CD4-positive, alpha-beta T cell treated with Interleukin-10 for 1 hour (primary cell): Measurements from ENCODE around the gene RASSF5.
"Not testable (repeated sequence)": the region's sequence is repeated elsewhere in the genome, so short reads cannot be mapped to it uniquely, and the experiment has no call there.

Experiments used
- DNase-seq: peaks from one replicate; pipeline ENCODE4 v3.0.0-alpha.2; 2020

Gene RASSF5

DNA sequence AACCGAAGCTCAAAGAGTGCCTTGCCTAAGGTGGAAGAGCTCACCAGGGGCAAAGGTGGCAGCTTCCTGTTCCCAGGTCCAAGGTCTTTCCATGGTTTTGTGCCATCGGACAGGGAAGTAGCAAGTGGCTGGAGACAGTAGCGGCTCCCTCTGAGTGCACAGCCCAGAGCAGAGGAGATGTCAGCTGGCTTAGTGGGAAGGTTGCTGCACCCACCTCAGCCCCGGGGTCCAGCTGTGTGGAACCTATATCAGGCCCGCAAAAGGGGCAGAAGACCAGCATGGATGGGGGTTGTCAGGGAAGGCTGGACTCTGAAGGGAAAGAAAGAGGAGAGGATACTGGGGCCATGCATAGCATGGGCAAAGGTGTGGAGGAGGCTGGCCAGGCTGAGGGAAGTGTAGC, 30.2 kb upstream of the RASSF5 start:
- DNase-seq, result no peak

- no peak for DNase-seq
These were observed 29.6 kb upstream of the RASSF5 start for GRCh38 chr1:206477581-206478380.

DNA sequence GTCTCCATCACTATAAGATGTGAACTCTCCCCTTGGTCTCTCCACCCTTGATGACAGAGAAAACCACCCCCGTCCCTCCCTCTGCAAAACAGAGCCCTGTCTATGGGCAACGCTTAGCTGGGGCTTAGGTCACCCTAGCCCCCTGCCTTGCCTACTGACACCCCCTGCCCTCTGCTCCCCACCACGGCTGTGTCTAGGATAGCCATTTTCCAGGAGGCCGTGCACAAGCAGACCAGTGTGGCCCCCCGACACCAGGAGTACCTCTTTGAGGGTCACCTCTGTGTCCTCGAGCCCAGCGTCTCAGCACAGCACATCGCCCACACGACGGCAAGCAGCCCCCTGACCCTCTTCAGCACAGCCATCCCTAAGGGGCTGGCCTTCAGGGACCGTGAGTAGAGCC, 28.6 kb upstream of the RASSF5 start:
- no peak for DNase-seq

DNA sequence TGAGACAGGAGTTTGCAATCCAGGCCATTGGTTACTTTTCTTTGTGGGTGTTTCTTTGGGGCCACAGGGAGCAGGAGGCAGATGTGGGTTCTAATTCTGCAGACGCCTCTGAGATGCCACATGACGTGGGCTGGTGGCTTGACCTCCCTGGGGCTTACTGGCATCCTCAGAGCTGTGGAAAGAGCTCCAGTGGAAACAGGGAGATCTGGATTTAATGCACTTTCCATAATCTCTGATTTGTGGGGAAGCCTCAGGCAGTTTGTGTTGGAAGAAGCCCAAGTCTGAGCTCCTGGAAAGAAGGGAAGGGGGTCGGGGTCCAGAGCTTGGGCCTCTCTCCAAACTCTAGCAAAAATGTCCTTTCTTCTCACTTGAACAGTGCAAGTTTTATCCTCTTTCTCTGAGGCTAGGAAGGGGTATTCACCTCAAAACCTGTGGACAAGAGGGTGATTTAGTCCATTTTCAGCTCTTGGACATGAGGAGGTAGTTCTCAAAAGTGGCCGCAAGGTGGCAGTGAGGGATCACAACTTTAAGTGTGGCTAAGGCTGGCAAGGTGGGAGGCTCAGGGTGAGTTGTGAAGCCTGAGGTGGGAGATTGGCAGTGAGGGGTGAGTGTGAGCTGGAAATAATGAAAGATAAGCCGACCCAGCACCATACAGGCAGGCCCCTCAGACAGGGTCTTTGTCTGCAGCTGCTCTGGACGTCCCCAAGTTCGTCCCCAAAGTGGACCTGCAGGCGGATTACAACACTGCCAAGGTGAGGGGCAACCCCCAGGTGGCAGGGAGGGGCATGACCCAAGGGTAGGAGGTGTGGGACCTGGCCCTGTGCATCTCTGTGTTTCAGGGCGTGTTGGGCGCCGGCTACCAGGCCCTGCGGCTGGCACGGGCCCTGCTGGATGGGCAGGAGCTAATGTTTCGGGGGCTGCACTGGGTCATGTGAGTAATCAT, 27.9 kb upstream of the RASSF5 start:
- DNase-seq, result peak; percentile 71

GRCh38 chr1:206480211-206480610, 27.1 kb upstream of the RASSF5 start:
- no peak for DNase-seq

DNA sequence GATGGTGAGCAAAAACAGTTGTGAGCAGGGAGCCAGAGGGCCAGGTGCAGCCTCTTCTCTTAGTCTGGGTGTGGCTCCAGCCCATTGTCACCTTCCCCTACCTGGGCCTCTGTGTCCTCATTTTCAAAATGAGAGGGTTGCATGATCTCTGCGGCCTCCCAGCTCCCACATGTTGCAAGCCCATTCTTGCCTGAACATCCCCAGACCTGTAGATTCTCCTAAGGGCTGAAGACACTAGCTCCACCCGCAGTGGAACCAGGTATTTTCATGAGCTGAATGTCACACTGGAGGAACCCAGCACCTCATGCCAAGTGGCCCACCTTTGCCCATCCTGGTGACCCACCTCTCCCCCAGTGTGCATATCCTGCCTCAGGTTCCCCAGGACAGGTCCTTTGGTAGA, 24.7 kb upstream of the RASSF5 start:
- DNase-seq, result no peak

GRCh38 chr1:206483864-206484263, 23.5 kb upstream of the RASSF5 start:
- not testable (repeated sequence) for DNase-seq

GRCh38 chr1:206484901-206485300, 22.4 kb upstream of the RASSF5 start:
- no peak for DNase-seq

DNA sequence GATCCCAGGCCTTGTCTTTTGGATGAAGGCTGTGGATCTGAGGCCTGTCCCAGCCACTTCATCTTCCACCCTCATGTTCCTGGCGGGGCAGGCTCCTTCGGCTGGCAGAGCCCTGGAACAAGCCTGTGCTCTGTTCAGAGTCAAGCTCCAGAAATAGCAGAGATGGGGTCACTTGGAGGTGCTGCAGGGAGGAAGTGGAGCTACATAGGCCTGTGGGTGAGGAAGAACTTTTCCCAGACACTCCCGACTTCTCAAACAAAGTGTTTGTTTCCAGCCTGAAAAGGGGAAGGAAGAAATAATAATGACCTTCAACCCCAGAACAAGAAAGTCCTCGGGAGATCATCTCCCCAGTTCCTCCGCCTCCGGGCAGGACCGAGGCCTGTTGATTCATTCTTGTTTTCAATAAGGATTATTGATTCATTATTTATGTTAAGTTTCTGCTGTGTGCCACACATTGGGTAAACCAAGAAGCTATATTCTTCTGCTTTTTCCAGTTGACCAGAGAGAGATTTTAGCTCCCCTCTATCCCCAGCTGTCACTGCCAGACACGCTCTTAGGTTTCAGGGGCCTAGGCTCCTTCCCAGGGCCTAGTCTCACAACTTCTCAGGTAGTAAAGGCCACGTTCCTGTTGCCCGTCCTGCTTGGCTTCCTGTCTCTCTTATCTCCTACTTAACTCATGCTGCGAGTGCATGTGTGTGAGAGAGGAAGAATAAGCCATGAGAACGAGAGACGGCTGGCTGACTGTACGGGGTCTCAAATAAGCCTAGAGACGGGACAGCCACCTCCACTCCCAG, 20.1 kb upstream of the RASSF5 start:
- no peak for DNase-seq

DNA sequence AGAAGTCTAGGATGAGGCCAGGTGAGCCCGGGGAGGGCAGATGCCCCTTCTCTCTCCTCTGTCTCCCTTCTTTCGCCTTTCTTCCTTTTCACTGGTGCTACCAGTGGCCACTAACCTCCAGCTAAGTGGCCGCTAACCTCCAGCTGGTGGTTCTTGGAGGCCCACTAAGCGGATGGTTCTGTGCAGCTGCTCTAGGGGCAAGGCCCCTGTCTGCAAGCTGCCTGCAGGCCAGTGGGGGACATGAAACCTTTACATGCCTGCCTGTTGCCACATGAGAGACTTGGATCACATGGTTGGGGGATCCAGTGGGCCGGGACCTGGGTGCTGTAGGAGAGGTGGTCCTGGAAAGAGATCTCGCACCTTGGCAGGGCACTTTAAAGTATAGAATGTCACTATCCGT, 19.4 kb upstream of the RASSF5 start:
- DNase-seq, result no peak

DNA sequence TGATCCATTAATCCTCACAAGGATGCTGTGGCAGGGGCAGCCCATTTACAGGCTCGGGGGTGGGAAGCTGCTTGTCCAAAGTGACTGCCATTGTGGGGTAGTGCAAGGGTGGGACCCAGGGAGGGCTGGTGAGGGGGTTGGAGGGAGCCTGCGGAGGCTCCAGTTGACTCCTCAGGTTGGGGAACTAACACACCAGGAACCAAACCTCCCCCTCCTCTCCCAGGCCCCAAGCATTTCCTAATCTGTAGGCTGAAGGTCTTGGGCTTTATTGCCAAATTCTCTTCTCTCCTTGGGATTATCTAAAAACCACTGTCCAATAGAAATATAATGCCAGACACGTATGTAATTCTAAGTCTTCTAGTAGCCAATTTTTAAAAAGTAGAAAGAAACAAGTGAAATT, 18.9 kb upstream of the RASSF5 start:
- DNase-seq, result no peak

- peak; percentile 69 for DNase-seq
These were observed 17.2 kb upstream of the RASSF5 start for GRCh38 chr1:206489980-206490770.

DNA sequence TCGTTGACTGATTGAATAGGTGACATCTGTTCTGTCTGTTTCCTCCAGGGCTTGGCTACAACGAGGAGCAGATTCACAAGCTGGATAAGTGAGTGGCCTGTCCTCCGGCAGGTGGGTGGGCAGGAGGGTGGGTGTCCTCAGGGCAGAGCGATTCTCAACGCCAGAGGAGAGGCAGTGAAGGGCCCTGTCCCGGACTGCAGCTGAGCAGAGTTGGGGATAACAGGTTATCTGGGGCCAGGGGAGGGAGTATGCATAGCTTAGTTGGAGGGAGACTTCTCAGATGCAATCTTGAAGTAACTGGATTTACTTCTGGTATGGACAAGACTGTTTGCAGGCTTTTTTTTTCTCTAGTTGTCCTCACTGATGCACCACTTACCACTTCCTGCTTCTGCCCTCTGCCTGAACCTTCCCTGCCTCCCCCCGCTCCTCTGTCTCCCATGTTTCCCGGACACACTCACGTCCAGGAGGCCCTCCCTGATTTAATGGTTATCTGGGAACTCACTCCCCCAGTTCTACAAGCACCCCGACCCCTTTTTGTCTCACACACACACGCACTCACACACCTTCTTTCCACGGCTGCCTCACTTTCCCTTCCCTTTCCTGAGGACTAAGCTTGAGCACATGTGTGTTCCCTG, 16.4 kb upstream of the RASSF5 start:
- no peak for DNase-seq

DNA sequence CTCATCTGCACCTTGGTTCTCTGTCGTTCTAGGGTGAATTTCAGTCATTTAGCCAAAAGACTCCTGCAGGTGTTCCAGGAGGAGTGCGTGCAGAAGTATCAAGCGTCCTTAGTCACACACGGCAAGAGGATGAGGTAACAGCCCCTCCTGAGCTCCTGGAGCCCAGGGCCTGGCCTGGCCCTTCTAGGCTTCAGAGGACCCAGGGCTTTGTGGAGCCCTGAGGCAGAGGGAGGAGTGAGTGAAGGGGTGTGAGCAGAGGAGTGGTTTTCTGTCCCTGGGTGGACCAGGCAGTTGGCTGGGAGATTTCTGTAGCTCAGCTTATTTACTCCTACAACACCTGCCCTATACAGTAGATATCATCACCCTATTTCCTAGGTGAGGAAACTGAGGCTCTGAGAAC, 15.7 kb upstream of the RASSF5 start:
- DNase-seq, result no peak

DNA sequence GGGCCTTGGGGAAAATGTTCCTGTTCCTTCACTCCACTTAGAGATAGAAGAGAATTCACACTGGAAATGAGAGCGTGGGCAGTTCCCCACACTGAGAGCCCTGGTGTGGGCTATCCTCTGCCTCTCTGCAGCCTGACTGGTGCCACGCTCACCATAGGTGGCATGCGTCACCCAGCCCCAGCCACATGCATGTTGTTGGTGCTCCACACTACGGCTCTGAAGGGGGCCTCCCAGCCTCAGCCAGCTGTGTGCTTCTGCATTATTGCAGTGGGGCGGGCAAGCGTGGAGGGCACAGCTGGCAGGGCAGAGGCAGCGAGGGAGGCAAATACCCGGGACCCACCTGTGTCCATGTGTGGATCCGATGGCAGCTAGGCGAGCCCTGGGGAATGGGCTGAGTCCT, 14.7 kb upstream of the RASSF5 start:
- DNase-seq, result no peak

- DNase-seq, result no peak
These were observed 14.1 kb upstream of the RASSF5 start for GRCh38 chr1:206493279-206493678.

- DNase-seq, result no peak
These were observed 12.3 kb upstream of the RASSF5 start for GRCh38 chr1:206495011-206495461.

DNA sequence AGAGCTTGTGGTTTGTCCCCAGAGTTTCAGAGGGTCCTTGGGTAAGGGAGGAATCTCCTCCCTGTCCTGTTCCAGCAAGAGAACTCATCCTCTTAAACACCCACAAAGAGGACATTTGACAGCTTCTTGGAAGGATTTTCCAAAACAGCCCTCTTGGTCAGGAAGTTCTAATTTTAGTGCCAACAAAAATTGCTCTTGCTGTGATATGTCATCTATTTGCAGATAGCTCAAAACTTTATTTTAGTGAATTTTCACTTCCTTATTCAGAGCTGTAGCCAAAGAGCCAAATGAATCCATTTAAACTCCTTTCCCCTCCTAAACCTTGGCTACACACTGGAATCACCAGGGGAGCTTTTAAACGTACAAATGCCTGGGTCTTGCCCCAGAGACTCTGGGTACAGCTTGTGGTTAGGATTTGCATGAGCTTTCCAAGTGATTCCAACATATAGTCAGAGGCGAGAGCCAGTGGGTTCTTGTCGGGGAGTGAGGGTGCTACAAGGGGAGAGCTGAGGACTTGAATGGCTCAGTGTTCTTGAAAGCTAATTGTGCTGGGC, 11.8 kb upstream of the RASSF5 start:
- no peak for DNase-seq

DNA sequence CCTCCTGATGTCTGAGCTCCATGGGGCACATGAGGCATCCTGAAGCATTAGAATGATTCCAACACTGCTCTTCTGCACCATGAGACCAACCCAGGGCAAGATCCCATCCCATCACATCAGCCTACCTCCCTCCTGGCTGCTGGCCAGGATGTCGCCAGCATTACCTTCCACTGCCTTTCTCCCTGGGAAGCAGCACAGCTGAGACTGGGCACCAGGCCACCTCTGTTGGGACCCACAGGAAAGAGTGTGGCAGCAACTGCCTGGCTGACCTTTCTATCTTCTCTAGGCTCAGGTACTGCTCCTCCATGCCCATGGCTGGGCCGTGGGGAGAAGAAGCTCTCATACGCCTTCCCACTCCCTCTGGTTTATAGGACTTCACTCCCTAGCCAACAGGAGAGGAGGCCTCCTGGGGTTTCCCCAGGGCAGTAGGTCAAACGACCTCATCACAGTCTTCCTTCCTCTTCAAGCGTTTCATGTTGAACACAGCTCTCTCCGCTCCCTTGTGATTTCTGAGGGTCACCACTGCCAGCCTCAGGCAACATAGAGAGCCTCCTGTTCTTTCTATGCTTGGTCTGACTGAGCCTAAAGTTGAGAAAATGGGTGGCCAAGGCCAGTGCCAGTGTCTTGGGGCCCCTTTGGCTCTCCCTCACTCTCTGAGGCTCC, 11.1 kb upstream of the RASSF5 start:
- no peak for DNase-seq

DNA sequence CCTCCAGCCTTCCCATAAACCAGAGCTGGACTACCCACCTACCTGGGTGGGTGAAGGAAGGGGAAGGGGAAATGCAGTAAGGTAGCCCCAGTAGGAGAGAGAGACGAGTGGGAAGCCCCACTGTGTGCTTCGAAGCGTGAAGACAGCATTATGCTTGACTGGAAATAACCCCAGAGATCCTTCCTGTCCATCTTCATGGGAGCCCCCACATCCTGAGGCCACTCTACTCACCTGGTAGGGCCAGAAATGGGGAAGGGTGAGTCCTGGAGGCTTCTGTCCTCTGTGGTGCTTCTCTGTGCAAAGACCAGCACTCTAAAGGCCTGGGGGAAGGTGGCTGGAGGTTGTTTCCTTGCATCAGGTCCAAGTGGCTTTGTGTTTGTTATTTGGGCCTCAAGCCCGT, 10.0 kb upstream of the RASSF5 start:
- DNase-seq, result no peak

DNA sequence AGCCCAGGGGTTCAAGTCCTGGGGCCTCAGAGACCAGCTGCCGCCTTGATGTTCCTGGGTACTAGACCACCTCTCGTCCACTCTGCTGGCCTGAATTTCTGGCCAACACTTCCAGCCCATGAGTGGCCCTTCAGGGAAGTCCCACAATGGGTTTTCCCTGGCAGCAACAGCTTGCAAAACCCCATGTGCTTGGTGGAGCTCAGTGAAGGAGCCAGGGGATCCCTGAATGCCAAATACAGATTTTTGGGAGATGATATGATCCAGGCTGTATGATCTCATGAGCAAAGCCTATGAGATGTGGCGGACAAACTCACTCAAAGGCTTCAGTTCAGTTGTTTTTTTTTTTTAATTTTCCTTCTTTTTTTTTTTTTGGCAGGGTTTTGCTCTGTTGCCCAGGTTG, 9.6 kb upstream of the RASSF5 start:
- no peak for DNase-seq
